ENCODE results near the gene SLC2A6.

GRCh38 chr9:133453651-133454050 is 25.2 kb downstream of the SLC2A6 start:
- no peak for TF ChIP-seq EZH2phosphoT487 (IDR thresholded peaks at IDR 0.05; ENCODE audit: low read length)
- no peak for TF ChIP-seq CTCF (IDR thresholded peaks at IDR 0.05; ENCODE audit: low read length)
- no peak for TF ChIP-seq EZH2 (optimal IDR thresholded peaks at IDR 0.05; ENCODE audit: low read depth, low read length)

All from MM.1S (cell line).